GM19372 (cell line): ENCODE data around the gene TXNRD2.
A peak's percentile ranks its signal among the peaks of the same experiment; 100 is the strongest.

Experiments
- ATAC-seq: cut with Tn5 transposase; IDR thresholded peaks from one replicate; pipeline ENCODE4 v1.9.1; 2021; ENCODE audit warnings: mild to moderate bottlenecking, low read depth, moderate library complexity; ENCODE audit not compliant: unreplicated experiment

Gene TXNRD2

DNA sequence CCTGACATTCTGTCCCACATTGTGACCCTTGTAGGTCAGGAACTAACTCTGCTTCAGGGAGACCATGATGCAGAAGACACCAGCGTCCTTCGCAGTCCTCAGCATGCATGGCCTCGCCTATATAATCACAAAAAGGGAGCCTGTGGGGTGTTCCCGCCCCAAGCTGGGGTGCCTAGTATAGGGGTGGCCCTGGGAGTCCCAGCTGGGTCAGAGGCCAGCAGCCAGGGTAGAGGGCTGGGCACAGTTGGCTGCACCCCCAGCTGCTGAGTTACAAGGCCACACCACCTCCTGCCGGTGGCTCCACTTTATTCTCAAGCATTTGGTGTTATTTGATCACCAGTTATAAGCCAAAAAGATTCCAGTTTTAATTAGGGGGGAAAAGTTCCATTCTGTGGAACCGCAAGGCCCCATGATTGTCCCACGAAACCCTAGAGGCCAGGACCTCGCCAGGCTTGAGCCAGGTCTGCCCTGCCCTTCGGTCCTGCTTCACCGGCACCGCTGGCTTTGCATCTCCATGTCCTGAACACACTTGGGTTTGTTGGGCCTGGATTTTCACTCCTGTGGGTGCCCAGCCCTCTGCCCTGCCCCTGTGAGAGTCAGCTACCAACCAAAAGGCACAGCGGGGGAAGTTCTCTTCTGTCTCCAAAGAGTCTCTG is 72.0 kb downstream of the TXNRD2 start:
- ATAC-seq: no peak

GRCh38 chr22:19868773-19869471 is 72.7 kb downstream of the TXNRD2 start:
- no peak for ATAC-seq

DNA sequence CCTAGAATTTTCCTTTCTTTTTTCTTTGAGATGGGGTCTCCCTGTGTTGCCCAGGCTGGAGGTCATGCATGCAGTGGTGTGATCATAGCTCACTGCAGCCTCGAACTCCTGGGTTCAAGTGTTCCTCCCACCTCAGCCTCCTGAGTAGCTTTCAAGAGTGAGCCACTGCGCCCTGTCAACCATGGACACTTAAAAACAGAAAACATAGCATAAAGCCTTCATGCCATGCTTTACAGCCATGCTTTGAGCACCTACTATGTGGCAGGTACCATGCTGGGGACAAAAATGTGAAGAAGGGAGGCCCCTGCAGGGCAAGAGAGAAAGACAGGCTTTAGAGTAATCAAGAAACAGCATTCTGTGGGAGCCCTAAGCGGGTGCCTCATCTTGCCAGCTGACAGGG is 73.3 kb downstream of the TXNRD2 start:
- no peak for ATAC-seq

- ATAC-seq: no peak
Observed at GRCh38 chr22:19867617-19868016, 74.0 kb downstream of the TXNRD2 start.

GRCh38 chr22:19866665-19867009 is 75.0 kb downstream of the TXNRD2 start:
- no peak for ATAC-seq

DNA sequence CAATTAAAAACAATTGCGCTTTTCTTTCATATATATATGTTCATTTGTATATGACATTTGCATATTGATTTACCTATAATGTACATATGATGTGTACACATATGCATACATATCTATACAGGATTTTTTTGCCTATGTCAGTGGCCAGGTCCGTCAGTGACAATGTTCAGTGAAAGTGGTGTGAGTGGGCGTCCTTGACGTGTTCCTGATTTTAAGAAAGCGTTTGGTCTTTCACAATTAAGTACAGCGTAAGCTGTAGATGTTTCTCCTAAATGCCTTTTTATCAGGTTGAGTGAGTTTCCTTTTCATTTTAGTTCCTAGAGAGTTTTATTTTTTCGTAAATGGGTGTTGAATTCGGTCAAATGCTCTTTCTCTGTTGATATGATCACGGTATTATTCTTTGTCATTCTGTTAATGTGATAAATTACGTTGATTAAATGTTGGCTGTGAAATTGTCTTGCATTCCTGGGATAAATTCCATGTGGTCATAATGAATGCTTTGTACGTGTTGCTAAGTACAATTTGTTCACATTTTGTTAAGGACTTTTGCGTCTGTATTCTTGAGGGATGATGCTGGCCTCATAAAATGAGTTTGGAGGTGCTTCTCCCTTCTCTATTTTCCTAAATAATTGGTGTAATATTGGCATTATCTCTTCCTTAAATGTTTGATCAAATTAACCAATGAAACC is 76.3 kb downstream of the TXNRD2 start:
- no peak for ATAC-seq

DNA sequence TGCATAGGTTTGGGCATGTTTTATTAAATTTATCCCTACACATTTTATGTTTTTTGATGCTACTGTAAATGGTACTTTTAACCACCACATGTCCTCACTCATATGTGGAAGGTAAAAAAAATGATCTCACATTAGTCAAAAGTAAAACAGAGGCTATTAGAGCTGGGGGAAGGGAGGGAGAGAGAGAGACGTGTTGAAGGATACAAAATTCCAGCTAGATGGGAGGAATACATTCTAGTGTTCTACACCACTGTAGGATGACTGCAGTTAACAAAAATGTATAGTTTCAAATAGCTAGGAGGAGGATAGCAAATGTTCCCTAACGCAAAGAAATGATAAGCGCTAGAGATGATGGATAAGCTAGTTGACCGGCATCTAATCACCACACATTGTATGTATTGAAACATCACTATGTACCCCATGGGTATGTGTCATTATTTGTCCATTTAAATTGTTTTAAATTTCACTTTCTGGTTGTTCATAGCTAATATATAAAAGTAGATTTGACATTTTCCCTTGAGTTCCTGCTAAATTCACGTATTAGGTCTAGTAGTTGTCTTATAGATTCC is 77.0 kb downstream of the TXNRD2 start:
- ATAC-seq: no peak

DNA sequence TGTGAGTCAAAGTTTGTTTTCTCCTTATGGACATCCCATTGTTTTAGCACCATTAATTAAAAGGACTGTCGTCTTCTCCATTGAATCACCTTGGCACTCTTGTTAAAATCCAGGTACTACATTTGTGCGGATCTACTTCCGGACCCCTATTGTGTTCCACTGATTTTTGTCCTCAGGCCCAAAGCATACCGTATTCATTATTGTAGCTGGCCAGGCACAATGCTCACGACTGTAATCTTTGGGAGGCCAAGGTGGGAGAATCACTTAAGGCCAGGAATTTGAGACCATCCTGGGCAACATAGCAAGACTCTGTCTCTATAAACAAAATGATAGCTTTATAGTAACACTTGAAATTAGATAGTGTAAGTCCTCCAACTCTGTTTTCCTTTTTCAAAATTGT is 78.0 kb downstream of the TXNRD2 start:
- no peak for ATAC-seq

DNA sequence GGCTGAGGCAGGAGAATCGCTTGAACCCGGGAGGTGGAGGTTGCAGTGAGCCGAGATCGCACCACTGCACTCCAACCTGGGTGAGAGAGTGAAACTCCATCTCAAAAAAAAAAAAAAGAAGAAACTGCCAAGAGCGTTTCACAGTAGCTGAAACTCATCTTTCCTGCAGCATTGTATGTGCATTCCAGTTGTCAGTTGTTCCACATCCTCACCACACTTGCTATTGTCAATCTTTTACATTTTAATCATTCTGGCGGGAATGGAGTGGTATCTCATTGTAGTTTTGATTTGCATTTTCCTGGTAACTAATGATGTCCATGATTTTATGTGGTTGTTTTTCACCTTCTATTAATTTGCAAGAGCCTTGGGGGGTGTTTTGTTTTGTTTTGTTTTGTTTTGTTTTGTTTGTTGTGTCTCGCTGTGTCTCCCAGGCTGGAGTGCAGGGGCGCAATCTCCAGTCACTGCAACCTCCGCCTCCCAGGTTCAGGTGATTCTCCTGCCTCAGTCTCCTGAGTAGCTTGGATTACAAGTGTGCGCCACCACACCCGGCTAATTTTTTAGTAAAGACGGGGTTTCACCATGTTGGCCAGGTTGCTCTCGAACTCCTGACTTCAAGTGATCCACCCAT is 78.9 kb downstream of the TXNRD2 start:
- no peak for ATAC-seq

DNA sequence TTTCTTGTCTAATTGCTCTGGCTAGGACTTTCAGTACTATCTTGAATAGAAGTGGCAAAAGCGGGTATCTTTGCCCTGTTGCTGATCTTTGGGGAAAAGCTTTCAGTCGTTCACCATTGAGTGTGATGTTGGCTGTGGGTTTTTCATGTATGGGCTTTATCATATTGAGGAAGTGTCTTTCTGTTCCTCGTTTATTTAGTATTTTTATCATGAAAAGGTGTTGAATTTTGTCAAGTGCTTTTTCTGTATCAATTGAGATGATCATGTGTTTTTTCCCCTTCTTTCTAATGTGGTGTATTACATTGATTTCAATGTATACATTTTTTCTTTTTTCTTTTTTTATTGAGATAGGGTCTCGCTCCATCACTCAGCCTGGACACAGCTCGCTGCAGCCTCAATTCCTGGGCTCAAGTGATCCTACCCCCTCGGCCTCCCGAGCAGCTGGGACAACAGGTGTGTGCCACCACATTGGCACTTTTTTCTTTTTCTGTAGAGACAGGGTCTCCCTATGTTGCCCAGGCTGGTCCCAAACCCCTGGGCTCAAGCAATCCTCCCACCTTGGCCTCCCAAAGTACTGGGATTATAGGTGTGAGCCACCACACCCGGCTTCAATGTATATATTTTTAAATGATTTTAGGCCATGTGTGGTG is 81.6 kb downstream of the TXNRD2 start:
- no peak for ATAC-seq

DNA sequence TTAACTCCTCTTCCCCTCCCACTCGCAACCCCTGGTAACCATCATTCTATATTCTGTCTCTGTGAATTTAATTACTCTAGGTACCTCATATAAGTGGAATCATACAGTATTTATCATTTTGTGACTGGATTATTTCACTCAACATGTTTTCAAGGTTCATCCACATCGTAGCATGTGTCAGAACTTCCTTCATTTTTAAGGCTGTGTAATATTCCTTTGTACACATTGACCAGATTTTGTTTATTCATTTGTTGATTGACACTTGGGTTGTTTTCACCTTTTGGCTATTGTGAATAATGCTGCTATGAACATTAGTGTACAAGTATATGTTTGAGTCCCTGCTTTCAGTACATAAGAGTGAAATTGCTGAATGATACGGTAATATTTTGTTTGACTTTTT is 84.2 kb downstream of the TXNRD2 start:
- no peak for ATAC-seq

- ATAC-seq: peak; percentile 11
Observed at GRCh38 chr22:19855504-19856409, 85.9 kb downstream of the TXNRD2 start.

GRCh38 chr22:19854778-19855503 is 86.7 kb downstream of the TXNRD2 start, which contains the start of the genes GNB1L and RTL10:
GNB1L (minus strand) TSS chr22:19854874; CDS start chr22:19821355, 33,519 bp downstream.
RTL10 (minus strand) TSS chr22:19854874; CDS start chr22:19852261, 2,613 bp downstream.
- ATAC-seq: peak; percentile 83

GRCh38 chr22:19853879-19854777 is 87.5 kb downstream of the TXNRD2 start:
- ATAC-seq: no peak

GRCh38 chr22:19853058-19853878 is 88.3 kb downstream of the TXNRD2 start:
- ATAC-seq: no peak

DNA sequence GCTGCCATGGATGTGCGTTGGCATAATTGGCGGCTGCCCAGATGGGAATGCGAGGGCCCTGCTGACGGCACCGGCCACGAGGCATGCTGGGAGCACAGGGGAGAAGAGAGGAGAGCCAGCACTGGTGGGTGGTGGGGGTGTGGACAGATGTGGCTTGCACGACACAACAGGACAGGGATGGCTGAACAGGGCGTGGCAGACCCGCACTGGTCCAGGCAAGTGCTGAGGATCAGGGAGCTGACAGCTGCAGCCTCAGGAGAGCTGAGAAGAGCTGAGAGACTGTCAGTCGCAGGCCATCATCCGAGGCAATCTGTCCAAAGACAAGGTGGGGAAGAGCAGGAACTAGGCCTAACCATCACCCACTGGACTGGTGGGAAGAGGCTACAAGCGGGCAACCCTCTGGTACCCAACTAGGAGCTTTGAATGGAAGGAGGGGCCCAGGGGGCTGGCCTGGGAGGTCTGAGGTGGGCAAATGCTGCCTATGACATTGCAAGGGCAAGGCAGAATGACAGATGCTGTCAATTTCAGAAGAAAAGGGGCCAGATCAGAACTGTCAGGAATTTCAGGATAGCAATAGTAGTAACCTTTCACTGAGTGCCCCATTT is 89.3 kb downstream of the TXNRD2 start:
- no peak for ATAC-seq
